Measurements from ENCODE around the gene COBLL1.
"Not testable (repeated sequence)": the region's sequence is repeated elsewhere in the genome, so short reads cannot be mapped to it uniquely, and the experiment has no call there.

The COBLL1 gene

GRCh38 chr2:164841719-164842623 is at the start of gene COBLL1:
TSS of gene COBLL1 (minus strand) at chr2:164841823. CDS start at chr2:164841196, 627 bp downstream.
- peak; percentile 46 for DNase-seq

DNA sequence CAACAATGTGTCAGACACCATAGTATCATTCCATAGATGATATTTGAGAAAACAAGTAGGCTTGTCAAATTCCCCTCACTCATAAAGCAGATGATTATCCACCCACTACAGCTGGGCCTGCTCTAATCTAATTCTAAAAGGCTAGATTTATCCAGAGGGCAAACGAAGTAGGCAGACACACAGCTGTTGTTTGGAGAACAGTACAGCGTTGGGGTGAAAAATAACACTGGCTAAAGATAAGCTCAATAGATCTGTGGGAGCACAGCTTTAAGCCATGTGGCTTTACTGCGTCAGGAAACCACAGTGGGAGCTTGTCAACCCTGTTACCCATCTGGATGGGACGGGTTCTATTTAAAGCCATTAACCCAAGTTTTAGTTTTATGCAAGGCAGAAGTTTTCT is 48.9 kb upstream of the COBLL1 start:
- no peak for DNase-seq

- DNase-seq = no peak
Observed at GRCh38 chr2:164888592-164888991, 47.0 kb upstream of the COBLL1 start.

DNA sequence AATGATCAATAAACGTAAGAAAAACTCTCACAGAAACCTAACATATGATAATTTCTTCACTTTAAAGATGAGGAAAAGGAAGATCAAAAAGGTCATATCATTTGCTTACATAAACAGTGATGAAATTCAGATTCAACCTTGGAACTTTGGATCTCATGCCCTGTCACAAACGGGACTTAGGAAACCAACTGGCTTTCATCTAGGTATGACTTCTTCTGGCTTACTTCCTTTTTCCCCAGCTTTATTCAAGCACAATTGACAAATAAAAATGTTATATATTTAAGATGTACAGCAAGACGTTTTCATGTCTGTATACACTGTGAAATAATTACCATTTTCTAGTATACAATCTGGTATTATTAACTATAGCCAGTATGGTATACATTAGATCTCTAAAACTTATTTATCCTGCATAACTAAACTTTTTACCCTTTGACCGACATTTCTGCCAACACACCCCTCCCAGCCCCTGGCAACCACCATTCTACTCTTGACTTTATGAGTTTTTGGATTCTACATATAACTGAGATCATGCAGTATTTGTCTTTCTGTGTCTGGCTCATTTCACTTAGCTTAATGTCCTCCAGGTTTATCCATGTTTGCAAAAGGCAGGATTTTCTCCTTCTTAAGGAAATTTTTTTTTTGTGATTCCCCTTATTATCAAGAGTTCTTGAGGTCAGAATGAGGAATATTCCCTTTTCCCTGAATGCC is 46.0 kb upstream of the COBLL1 start:
- DNase-seq = no peak

DNA sequence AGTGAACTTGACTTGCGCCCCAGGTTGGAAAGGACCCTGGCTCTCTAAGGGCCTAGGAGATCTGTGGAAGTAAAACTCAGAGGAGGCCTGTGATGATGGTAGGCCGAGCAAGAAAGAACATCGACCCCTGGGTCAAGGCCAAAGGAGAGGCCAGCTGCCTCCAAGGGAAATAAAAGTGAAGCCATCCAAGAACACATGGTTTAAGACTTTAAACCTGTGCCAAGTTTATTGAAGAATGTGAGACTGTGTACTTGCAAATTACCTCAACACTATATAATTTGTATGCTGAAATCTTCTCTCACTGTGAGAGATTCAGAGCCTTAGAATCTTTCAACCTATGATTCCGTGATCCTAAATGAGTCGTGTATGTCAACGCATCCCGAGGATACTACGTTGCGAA is 40.7 kb upstream of the COBLL1 start:
- DNase-seq = no peak

DNA sequence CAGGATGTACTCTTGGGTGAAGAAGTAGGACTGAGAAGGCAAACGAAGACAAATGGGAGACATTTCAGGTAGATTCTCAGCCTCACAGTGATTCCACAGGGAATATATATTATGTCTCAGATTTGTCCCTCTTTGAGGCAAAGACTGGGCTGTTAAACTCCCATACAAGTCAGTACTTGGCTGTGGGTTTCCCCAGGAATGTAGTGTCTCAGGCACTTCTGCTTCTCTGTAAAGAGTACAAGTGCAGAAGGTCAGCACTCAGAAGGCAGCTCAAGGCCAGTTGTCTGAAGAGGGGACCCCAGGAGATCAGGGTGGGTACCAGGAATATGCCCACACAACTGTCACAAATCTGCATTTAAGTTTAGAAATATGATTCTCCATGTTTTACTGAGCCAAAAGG is 39.9 kb upstream of the COBLL1 start:
- DNase-seq = no peak

DNA sequence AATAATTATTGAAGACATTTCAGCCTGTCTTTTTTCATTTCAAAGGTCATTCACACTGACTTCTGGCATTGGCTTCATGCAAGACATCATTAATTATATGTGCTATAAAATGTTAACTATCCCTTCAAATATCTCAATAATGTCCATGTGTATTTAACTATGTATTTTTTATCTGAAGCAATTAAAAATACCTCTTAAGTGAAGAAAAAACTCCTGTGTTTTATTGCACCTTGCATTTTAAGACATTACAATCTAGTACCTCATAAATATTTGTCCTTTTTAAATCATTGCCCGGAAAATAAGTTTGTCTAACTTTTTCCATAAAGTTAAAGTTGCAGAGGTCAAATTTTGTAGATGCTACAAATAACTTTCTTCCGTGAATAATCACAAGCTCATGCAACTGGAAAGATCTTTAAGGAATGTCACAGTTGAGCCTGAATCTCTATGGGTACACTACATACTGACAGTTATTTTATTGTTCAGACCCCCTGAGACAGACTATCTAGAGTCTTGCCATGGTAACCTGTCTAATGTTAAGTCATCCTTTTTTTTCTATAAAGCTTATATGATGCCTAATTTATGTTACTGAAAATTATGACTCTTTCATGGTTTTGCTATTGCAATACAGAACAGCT is 38.4 kb upstream of the COBLL1 start:
- no peak for DNase-seq

DNA sequence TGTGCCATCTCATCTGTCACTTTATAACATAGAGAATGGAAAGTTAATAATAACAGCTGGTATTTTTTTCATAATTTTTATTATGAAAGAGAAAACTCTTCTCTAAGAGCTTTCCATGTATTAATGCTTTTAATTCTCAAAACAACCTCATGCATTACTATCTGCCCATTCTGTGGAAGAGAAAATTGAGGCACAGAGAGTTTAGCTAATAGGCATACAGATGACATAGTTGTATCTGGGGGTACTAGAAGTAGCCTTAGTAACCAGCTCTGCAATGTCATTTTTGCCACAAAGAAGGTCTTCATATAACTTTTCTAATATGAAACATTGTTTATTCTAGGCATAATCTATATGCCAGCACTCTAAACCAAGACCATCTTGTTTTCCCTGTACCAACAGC is 36.3 kb upstream of the COBLL1 start:
- no peak for DNase-seq

- DNase-seq = no peak
Observed at GRCh38 chr2:164877169-164877568, 35.5 kb upstream of the COBLL1 start.

- DNase-seq = no peak
Observed at GRCh38 chr2:164875334-164876205, 33.9 kb upstream of the COBLL1 start.

- DNase-seq = no peak
Observed at GRCh38 chr2:164873210-164873908, 31.7 kb upstream of the COBLL1 start.

GRCh38 chr2:164871404-164871803 is 29.8 kb upstream of the COBLL1 start:
- DNase-seq = no peak

- no peak for DNase-seq
Observed at GRCh38 chr2:164869420-164869772, 27.8 kb upstream of the COBLL1 start.

- no peak for DNase-seq
Observed at GRCh38 chr2:164868563-164869419, 27.2 kb upstream of the COBLL1 start.

- no peak for DNase-seq
Observed at GRCh38 chr2:164867779-164868397, 26.3 kb upstream of the COBLL1 start.

GRCh38 chr2:164866381-164866780 is 24.8 kb upstream of the COBLL1 start:
- not testable (repeated sequence) for DNase-seq

DNA sequence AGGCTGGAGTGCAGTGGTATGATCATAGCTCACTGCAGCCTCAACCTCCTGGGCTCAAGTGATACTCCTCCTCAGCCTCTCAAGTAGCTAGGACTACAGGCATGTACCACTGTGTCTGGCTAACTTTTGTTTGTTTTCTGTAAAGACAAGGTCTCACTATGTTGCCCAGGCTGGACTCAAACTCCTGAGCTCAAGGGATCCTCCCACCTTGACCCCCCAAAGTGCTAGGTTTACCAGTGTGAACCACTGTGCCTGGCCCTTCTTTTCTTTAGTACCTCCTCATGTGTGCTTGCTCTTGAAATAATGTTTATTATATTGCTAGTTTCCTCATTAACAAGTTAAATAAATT is 19.0 kb upstream of the COBLL1 start:
- no peak for DNase-seq

GRCh38 chr2:164859906-164860693 is 18.5 kb upstream of the COBLL1 start:
- not testable (repeated sequence) for DNase-seq

DNA sequence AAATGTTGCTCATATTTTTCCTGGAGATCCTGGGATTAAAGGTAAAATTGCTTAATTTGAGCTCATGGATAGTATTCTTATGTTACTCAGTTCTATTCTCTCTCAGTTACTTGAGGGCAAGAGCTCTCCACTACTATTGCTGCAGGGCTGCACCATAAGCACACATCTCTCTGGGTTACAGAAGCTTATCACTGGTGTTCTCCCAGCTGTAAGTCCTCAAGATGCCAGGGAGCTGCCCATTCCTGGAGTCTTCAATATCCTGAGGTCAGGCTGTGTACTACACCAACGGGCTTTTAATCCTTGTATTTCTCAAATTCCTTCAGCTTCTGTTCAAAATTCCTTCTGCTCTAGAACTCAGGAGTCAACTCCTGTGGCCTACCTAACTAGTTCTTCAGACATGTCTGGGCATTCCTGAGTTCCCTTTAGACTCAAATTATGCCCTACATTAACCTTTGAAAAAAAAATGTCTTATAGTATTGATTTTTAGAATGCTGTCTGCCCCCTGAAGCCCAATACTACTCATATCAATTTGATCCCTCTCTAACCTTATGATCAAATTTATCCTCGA is 17.7 kb upstream of the COBLL1 start:
- DNase-seq = no peak

GRCh38 chr2:164852086-164852485 is 10.5 kb upstream of the COBLL1 start:
- DNase-seq = no peak
